HG03097 (cell line): ENCODE results near the gene AGAP4.
"Not testable (repeated sequence)": the region's sequence is repeated elsewhere in the genome, so short reads cannot be mapped to it uniquely, and the experiment has no call there.

ENCODE experiments used
- ATAC-seq: cut with Tn5 transposase; IDR thresholded peaks from one replicate; pipeline ENCODE4 v1.9.1; 2021; ENCODE audit not compliant: unreplicated experiment, low FRiP score

The AGAP4 gene

GRCh38 chr10:45794761-45795160, 52.5 kb downstream of the AGAP4 start:
- ATAC-seq, result not testable (repeated sequence)

GRCh38 chr10:45790694-45791426, 56.4 kb downstream of the AGAP4 start:
- ATAC-seq, result not testable (repeated sequence)

DNA sequence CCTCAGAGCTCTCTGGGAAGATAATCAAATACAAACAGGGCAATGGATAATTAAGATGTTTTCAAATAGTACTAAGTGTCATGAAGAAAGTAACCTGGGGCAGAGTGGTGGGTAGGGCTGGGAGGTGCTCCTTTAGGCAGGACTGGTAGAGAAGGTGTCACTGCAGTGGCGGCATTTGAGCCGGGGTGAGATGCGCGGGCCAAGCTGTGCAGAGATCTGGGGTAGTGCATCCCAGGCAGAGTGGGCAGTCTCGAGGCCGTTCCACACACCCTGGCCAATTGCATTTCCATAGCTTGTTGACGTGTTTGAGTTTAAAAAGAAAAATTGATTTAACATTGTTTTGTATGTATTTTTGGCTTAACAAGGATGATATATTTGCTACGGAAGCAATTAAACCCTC, 57.3 kb downstream of the AGAP4 start:
- ATAC-seq, result not testable (repeated sequence)

- ATAC-seq, result not testable (repeated sequence)
Measured at GRCh38 chr10:45787212-45787741, 60.0 kb downstream of the AGAP4 start.

GRCh38 chr10:45786217-45786616, 61.1 kb downstream of the AGAP4 start:
- not testable (repeated sequence) for ATAC-seq
